Astrocyte (in vitro differentiated cells and primary cell): ENCODE results near the gene C17orf100. TPM values are rescaled to one million over a fixed set of nuclear protein-coding genes. Genes with fewer than 3 reads are reported as not detected.

Experiments used
- DNase-seq: peaks from one replicate; pipeline ENCODE4 v3.0.0-alpha.2; 2010; ENCODE audit warnings: low read depth
- FAIRE-seq: peaks from 2 replicates; lab custom pipeline; 2011; peaks lifted over from hg19 to GRCh38; lab: Jason Lieb, UNC
- H2AFZ ChIP-seq: 2 replicates; pipeline ENCODE4 v1.6.0; 2012; ENCODE audit warnings: low read depth, low read length, inconsistent platforms
- H3K27ac ChIP-seq: 2 replicates; pipeline ENCODE4 v1.5.1; 2011; ENCODE audit warnings: low read depth, low read length, inconsistent platforms
- H3K27me3 ChIP-seq: 2 replicates; pipeline ENCODE4 v1.6.0; 2011; ENCODE audit warnings: low read length, inconsistent platforms; ENCODE audit not compliant: insufficient read depth
- H3K36me3 ChIP-seq: 2 replicates; pipeline ENCODE4 v1.5.1; 2011; ENCODE audit warnings: low read length, inconsistent platforms; ENCODE audit not compliant: insufficient read depth
- H3K4me1 ChIP-seq: 2 replicates; pipeline ENCODE4 v1.5.1; 2011; ENCODE audit warnings: low read length, inconsistent platforms; ENCODE audit not compliant: insufficient read depth
- H3K4me2 ChIP-seq: 2 replicates; pipeline ENCODE4 v1.6.0; 2012; ENCODE audit warnings: low read length, inconsistent platforms
- H3K4me3 ChIP-seq: 2 replicates; pipeline ENCODE4 v1.5.1; 2011; ENCODE audit warnings: low read depth, mild to moderate bottlenecking, low read length, inconsistent platforms; ENCODE audit not compliant: insufficient read depth
- H3K79me2 ChIP-seq: 2 replicates; pipeline ENCODE4 v1.6.0; 2012; ENCODE audit warnings: mild to moderate bottlenecking, low read length, inconsistent platforms; ENCODE audit not compliant: insufficient read depth
- H3K9ac ChIP-seq: 2 replicates; pipeline ENCODE4 v1.6.0; 2012; ENCODE audit warnings: mild to moderate bottlenecking, low read length, inconsistent platforms
- H3K9me3 ChIP-seq: 2 replicates; pipeline ENCODE4 v1.5.1; 2012; ENCODE audit warnings: low read depth, mild to moderate bottlenecking, low read length, inconsistent platforms; ENCODE audit not compliant: insufficient read depth
- H4K20me1 ChIP-seq: 2 replicates; pipeline ENCODE4 v1.6.0; 2012; ENCODE audit warnings: low read length, inconsistent platforms; ENCODE audit not compliant: insufficient read depth
- H3K27ac Mint-ChIP-seq: one replicate; pipeline ENCODE4 v1.8.0; 2021; ENCODE audit warnings: mild to moderate bottlenecking, mixed read lengths; ENCODE audit not compliant: unreplicated experiment
- H3K27me3 Mint-ChIP-seq: one replicate; pipeline ENCODE4 v1.8.0; 2021; ENCODE audit warnings: low read depth, mixed read lengths; ENCODE audit not compliant: unreplicated experiment
- H3K36me3 Mint-ChIP-seq: one replicate; pipeline ENCODE4 v1.8.0; 2021; ENCODE audit warnings: low read depth, mixed read lengths; ENCODE audit not compliant: unreplicated experiment
- H3K4me1 Mint-ChIP-seq: one replicate; pipeline ENCODE4 v1.8.0; 2021; ENCODE audit warnings: low read depth, mixed read lengths; ENCODE audit not compliant: unreplicated experiment
- H3K4me3 Mint-ChIP-seq: one replicate; pipeline ENCODE4 v1.8.0; 2021; ENCODE audit warnings: mild to moderate bottlenecking, moderate library complexity, mixed read lengths; ENCODE audit not compliant: unreplicated experiment
- H3K9me3 Mint-ChIP-seq: one replicate; pipeline ENCODE4 v1.8.0; 2021; ENCODE audit warnings: mild to moderate bottlenecking, mixed read lengths; ENCODE audit not compliant: unreplicated experiment
- CTCF ChIP-seq: IDR thresholded peaks from 2 replicates; pipeline ENCODE4 v1.5.1; 2011; ENCODE audit warnings: low read depth, mild to moderate bottlenecking, inconsistent platforms, low read length, moderate library complexity; ENCODE audit not compliant: insufficient read depth
- EZH2 ChIP-seq: IDR thresholded peaks from 2 replicates; pipeline ENCODE4 v1.6.1; 2012; ENCODE audit warnings: mild to moderate bottlenecking, low read length, inconsistent platforms; ENCODE audit not compliant: insufficient read depth
- total RNA-seq: library from RNA; stranded (reverse); gene quantifications from 2 replicates; pipeline ENCODE4 v1.2.1, GENCODE V29; 2021

The C17orf100 gene
- total RNA-seq, 1 donor from 2014 or later, result 3.1 TPM

GRCh38 chr17:6603744-6604325 is 47.7 kb upstream of the C17orf100 start:
- H3K9ac ChIP-seq, result no peak overlapping the region
- no peaks in the 10 kb centered on the region for H3K9me3 ChIP-seq
- Mint-ChIP-seq H3K27ac (no peak overlapping the region), H3K4me3 (no peak overlapping the region), H3K27me3 (no peaks in the 10 kb centered on the region), H3K9me3 (no peaks in the 10 kb centered on the region), H3K36me3 (peaks cover 35% of the 10 kb centered on the region), H3K4me1 (peaks cover 4% of the 10 kb centered on the region)
- H3K79me2 ChIP-seq, result no peaks in the 10 kb centered on the region
- FAIRE-seq (no peak), DNase-seq (no peak)
- no peaks in the 10 kb centered on the region for H3K27me3 ChIP-seq
- peaks cover 45% of the 10 kb centered on the region for H3K36me3 ChIP-seq
- no peak overlapping the region for H3K4me2 ChIP-seq
- H2AFZ ChIP-seq, result no peak overlapping the region
- peaks cover 5% of the 10 kb centered on the region for H3K4me1 ChIP-seq
- TF ChIP-seq EZH2 (no peak), CTCF (no peak)
- no peak overlapping the region for H3K4me3 ChIP-seq
- no peak overlapping the region for H3K27ac ChIP-seq
- peaks cover 14% of the 10 kb centered on the region for H4K20me1 ChIP-seq

- no peaks in the 10 kb centered on the region for H3K79me2 ChIP-seq
- H3K27me3 ChIP-seq, result no peaks in the 10 kb centered on the region
- Mint-ChIP-seq H3K27ac (no peak overlapping the region), H3K27me3 (no peaks in the 10 kb centered on the region), H3K4me1 (peaks cover 14% of the 10 kb centered on the region), H3K4me3 (no peak overlapping the region), H3K9me3 (no peaks in the 10 kb centered on the region), H3K36me3 (peaks cover 31% of the 10 kb centered on the region)
- H4K20me1 ChIP-seq, result peaks cover 14% of the 10 kb centered on the region
- DNase-seq, result no peak
- peaks cover 49% of the 10 kb centered on the region for H3K36me3 ChIP-seq
- H3K4me2 ChIP-seq, result no peak overlapping the region
- no peak overlapping the region for H3K4me3 ChIP-seq
- H3K27ac ChIP-seq, result no peak overlapping the region
- no peak overlapping the region for H2AFZ ChIP-seq
- H3K9me3 ChIP-seq, result no peaks in the 10 kb centered on the region
- FAIRE-seq, result no peak
- TF ChIP-seq EZH2 (no peak), CTCF (no peak)
- no peak overlapping the region for H3K9ac ChIP-seq
- H3K4me1 ChIP-seq, result peaks cover 5% of the 10 kb centered on the region
Observed at GRCh38 chr17:6605142-6605541, 46.4 kb upstream of the C17orf100 start.

- no peak overlapping the region for H3K4me3 Mint-ChIP-seq
- peak overlapping the region; percentile 12 for H3K27ac ChIP-seq
- H3K79me2 ChIP-seq, result peaks cover 2% of the 10 kb centered on the region
- H3K36me3 ChIP-seq, result peaks cover 45% of the 10 kb centered on the region
- H3K4me1 ChIP-seq, result peaks cover 5% of the 10 kb centered on the region
- peaks cover 14% of the 10 kb centered on the region for H3K4me1 Mint-ChIP-seq
- H3K4me3 ChIP-seq, result no peak overlapping the region
- H3K4me2 ChIP-seq, result no peak overlapping the region
- no peaks in the 10 kb centered on the region for H3K9me3 Mint-ChIP-seq
- no peaks in the 10 kb centered on the region for H3K27me3 Mint-ChIP-seq
- TF ChIP-seq CTCF, result no peak
- H2AFZ ChIP-seq, result no peak overlapping the region
- no peaks in the 10 kb centered on the region for H3K9me3 ChIP-seq
- peak; percentile 26 for FAIRE-seq
- no peak overlapping the region for H3K9ac ChIP-seq
- no peaks in the 10 kb centered on the region for H3K27me3 ChIP-seq
- peak; percentile 56 for DNase-seq
- no peak overlapping the region for H3K27ac Mint-ChIP-seq
- peaks cover 23% of the 10 kb centered on the region for H3K36me3 Mint-ChIP-seq
- peaks cover 2% of the 10 kb centered on the region for H4K20me1 ChIP-seq
Observed at GRCh38 chr17:6608321-6608720, 43.2 kb upstream of the C17orf100 start.
